GM12873 (cell line): ENCODE data around the gene ZFR2.

Source experiments
- TF ChIP-seq, protein P1 (sequence below): IDR thresholded peaks from 2 replicates; pipeline ENCODE4 v1.5.1; 2012; ENCODE audit warnings: low read depth, mild to moderate bottlenecking, moderate library complexity, low read length, control low read depth; ENCODE audit not compliant: insufficient read depth; ENCODE audit errors: missing control alignments

The ZFR2 gene

DNA sequence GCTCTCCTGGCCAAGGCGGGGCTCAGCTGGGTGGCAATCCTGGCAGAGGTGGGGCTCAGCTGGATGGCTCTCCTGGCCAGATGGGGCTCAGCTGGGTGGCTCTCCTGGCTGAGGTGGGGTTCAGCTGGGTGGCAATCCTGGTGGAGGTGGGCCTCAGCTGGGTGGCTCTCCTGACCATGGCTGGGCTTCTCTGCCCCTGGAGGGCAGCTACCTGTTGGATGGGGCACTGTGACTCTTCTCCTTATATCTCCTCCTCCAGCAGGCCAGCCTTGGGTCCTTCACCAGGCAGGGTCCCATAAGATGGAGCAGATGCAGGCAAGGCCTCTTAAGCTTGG is 16.7 kb downstream of the ZFR2 start:
- TF ChIP-seq, protein P1, sequence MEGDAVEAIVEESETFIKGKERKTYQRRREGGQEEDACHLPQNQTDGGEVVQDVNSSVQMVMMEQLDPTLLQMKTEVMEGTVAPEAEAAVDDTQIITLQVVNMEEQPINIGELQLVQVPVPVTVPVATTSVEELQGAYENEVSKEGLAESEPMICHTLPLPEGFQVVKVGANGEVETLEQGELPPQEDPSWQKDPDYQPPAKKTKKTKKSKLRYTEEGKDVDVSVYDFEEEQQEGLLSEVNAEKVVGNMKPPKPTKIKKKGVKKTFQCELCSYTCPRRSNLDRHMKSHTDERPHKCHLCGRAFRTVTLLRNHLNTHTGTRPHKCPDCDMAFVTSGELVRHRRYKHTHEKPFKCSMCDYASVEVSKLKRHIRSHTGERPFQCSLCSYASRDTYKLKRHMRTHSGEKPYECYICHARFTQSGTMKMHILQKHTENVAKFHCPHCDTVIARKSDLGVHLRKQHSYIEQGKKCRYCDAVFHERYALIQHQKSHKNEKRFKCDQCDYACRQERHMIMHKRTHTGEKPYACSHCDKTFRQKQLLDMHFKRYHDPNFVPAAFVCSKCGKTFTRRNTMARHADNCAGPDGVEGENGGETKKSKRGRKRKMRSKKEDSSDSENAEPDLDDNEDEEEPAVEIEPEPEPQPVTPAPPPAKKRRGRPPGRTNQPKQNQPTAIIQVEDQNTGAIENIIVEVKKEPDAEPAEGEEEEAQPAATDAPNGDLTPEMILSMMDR = no peak

DNA sequence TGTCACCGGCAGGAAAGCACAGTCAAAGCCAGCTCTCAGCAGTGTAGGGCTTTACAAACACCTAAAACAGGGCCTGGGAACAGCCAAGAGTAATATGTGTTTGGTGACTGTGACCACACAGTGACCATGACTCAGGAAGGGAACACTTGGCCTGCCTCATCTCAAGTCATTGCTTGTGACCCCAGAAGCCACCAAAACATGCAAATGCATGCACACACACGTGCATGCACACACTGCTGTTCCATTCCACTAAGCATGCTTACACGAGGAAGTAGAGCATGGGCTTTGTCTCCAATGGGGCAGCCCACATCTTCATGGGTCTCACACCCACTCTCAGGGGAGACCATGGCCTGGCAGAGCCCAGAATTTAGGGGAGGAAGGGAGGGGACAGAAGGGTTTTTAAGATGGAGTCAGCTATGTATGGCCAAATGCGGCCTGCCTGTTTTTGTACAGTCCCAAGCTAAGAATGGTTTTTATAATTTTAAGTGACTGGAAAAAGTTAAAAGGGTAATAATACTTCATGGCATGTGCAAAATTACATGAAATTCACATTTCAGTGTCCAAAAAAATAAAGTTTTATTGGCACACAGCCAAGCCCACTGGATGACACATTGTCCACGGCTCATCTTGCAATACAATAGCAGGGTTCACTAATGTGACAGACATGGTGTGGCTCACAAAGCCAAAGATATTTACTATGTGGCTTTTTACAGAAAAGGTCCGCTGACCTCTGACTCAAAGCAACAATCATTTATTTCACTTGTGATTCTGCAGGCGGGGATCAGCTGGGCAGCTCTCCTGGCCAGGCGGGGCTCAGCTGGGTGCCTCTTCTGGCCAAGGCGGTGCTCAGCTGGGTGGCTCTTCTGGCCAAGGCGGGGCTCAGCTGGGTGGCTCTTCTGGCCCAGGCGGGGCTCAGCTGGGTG is 17.3 kb downstream of the ZFR2 start:
- TF ChIP-seq, protein P1 = no peak

- TF ChIP-seq, protein P1 = no peak
Measured at GRCh38 chr19:3850320-3850972, 18.4 kb downstream of the ZFR2 start.

DNA sequence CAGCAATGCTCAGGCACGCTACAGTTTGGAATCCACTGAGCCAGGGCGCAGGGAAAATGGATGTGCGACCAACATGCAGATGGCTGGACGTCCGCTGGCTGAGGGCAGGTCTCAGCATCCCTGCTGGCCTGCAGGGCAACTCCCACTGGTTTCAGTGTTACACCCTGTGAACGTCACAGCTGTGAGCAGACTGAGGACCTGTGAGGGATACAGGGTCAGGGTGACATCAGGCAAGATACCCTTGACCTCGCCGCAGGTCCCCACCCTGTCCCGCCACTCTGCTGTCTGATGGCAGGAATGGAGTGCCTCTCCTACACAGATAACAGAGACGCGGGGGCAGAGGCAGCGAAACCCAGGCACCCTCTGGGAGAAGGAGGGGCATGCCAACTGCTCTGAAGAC is 19.1 kb downstream of the ZFR2 start:
- TF ChIP-seq, protein P1 = no peak

DNA sequence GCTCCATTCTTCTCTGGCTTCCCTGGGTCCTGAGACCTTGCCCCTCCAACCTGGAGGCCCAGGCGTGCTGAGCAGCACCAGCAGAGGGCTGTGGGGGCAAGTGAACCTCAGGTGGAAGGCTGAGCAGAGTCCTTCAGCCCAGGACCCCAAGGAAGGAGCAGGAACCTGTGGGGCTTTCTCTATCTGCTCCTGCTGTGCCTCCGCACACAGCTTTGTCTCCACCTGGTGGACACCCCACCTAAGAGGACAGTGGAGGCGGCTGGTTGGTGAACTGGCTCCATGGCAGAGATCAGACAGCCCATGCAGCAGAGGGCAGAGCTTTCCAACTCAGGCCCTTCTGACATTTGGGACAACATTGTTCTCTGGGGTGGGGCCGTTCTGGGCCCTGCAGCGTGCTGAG is 19.7 kb downstream of the ZFR2 start:
- TF ChIP-seq, protein P1 = peak; percentile 65

- TF ChIP-seq, protein P1 = no peak
Measured at GRCh38 chr19:3844596-3844995, 24.2 kb downstream of the ZFR2 start.

- TF ChIP-seq, protein P1 = no peak
Measured at GRCh38 chr19:3842948-3843347, 25.9 kb downstream of the ZFR2 start.
